GM19351 (cell line): Measurements from ENCODE around the gene METTL2B.
"Not testable (repeated sequence)": the region's sequence is repeated elsewhere in the genome, so short reads cannot be mapped to it uniquely, and the experiment has no call there.

Source experiments
- ATAC-seq: cut with Tn5 transposase; IDR thresholded peaks from one replicate; pipeline ENCODE4 v1.9.1; 2021; ENCODE audit warnings: mild to moderate bottlenecking, moderate library complexity; ENCODE audit not compliant: unreplicated experiment

Gene METTL2B

DNA sequence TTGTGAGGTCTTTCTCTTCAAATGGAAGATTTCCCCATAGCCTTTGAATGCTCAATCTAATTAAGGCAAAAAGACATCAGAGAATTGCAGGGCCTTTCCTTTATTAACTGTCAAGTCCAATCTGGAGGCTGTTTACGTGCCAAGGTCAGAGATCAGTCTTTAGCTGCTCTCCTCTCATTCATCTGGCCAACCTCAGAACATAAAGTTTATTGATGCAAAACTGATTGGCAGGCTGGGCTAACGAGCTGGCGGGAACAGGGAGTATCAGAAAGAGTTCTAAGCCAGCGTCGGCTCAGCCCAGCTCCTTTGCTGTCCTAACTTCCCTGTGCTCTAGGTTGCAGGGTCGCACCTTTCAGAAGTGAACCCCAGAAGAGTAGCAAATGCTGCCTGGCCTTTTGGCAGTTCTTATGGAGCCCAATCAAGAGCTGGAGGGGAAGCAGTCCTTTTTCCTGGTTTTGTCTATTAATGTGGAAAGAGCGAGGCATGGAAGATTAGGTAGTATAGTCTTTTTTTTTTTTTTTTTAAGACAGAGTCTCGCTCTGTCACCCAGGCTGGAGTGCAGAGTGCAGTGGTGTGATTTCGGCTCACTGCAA is 47.5 kb downstream of the METTL2B start:
- ATAC-seq: not testable (repeated sequence)

DNA sequence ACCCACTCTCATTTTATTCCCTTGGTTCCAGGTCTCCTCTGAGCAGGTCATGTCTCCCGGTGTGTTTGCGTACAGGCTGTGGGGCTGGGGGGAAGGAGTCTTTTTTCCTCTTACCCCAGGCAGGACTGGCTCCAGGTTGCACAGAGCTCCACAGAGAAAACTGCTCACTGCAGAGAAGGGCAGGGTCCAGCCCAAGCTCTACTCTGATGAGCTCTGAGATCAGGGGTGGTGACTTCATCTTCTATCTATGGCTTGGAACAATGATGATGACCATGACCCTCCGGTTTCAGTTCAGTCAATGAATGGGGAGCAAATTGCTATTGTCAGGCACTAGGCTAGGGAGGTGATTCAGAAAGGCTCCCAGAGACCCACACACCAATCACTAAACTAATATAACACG is 49.0 kb downstream of the METTL2B start:
- not testable (repeated sequence) for ATAC-seq

DNA sequence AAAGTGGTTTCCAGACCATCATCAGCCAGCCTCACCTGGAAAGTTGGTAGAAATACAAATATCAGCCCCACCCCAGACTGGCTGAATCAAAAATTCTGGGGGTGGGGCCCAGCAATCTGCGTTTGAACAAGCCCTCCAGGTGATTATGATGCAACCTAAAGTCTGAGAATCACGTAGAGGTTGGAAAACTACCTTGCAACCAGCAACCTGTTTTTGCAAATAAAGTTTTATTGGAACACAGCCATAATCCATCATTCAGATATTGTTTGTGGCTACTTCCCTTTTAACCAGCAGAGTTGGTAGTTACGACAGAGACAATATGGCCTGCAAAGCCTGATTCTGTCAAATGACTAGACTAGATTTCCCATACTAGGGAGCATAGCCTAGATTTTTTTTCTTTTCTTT is 49.5 kb downstream of the METTL2B start:
- not testable (repeated sequence) for ATAC-seq

DNA sequence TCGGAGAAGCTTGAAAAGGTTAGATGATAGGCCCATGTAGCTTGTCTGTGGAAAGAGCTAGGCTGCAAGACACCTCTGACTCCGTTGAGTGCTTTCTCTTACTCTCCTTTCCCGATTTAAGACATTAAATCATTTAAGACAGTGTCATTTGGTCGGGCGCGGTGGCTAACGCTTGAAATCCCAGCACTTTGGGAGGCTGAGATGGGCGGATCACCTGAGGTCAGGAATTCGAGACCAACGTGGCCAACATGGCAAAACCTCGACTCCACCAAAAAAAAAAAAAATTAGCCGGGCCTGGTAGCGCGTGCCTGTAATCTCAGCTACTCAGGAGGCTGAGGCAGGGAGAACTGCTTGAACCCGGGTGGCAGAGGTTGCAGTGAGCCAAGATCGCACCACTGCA is 52.6 kb downstream of the METTL2B start:
- not testable (repeated sequence) for ATAC-seq

DNA sequence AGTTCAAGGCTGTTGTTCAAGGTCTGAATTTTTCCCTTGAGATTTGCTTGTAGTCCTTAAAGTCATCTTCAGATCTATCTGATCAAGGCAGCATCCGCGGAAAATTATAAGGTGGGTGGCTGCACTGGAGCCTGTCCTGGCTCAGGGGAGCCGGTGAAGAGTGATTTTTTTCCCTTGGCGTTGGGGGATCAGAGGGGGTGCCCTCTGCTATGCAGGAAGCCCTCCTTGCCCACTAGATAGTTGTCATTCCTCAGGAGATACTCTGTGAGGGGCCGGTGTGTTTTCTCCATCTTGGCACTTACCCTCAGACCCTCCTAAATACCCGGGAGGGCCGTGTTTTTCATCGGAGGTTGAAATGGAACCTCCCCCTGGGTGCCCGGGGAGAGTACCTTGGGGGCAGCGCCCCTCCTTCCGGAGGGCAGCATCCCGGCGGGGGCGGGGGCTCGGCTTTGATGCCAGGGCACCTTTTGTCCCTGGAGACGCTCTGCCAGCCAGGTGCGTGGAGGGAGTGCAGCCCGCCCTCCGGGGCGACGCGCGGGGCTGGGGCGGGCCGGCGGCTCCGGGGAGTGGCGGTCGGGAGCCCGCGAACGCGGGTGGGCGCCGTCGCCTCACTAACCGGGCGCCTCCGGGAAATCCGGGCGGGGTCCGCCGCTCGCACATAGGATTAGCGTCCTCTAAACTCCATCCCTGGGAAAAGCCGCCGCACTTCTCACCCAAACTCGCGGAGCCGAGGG is 53.7 kb downstream of the METTL2B start:
- ATAC-seq: not testable (repeated sequence)

DNA sequence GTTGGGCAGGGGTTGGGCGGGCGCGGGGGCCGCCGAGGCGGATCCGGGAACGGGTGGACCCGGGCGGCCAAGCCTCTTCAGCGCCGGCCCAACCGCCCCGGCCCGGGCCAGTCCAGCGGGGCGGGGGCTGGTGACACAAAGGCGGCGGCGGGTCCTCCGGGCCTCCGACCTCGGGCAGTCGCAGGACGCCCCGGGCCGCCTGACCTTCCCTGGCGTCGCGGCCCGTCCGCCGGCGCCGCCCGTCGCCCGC is 54.2 kb downstream of the METTL2B start:
- no peak for ATAC-seq

DNA sequence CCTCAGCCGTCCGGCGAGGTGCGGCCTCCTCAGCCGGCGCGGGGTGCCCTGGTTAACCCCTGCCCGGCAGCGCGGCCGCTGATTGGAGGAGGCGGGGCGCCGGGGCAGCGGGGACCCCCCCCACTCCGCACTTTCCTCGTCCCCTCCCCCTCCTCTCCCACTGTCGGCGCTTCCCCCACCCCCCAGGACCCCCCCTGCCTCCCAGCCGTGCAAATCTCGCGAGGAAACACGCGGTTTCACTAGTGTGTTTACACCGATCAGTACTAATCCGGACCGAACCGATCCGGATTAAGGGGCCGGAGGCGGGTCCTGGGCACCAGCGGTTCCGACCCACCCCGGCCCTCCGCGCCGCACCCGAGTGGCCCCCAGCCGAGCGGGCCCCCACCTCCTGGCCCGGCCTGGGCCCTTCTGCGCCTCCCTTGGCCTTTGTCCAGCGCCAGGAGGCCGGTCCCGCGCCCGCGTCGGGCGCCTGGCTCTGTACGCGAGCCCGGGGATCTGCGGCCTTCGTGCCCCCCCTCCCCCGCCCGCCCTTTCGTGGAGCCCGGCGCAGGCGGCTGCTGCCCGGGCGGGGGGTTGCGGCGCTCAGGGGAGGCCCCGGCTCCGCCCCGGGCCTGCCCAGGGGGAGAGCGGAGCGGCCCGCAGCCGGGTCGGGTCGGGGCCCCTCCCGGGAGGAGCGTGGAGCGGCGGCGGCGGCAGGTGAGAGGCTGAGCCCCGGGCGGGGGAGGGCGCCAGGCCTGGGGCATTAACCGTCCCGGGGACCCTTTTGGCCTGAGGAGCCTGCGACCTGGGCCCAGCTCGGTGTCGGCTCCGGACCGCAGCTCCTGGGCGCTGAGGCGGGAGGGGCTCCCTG is 54.8 kb downstream of the METTL2B start:
- ATAC-seq: peak; percentile 71

DNA sequence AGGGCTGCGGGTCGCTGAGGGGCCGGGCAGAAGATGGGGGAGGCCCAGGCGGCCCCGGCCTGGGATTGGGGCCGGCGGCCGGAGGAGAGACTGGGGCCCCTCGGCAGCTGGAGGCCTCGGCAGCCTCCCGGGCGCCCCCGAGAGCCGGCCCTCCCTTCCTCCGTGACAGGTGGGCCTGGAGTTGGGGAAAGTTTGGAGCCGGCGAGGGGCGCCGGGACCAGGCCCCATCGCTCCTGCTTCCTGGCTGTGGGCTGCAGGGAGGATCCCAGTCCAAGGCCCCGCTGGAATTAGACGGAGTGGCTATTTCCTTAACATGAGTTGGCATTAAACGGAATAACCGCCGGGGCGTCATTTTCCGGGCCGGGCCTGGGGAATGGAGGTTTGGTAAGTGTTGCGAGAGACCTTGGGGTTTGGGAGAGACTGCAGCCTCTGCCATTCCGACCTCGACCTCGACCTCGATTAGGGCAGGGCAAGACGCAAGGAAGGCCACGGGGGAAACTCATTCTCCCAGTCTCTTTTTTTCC is 55.5 kb downstream of the METTL2B start:
- ATAC-seq: not testable (repeated sequence)

DNA sequence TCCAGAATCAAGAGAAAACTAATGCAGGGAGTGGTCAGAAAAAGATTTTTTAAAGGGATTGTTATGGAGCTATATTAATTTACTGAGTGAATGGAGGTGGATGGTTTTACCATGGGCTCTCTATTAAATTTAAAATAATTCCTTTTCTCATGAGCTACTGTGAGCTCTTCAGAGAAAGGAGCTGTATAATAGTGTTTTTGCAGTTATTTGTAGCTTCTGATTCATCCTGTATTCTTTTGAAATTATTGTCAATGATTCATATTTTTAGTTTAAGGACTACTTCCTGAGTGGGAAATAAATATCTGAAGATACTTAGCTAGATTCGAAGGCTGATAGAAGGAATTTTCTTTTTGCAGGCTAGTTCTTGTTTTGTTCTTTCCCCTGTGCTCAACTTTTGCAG is 56.4 kb downstream of the METTL2B start:
- not testable (repeated sequence) for ATAC-seq

DNA sequence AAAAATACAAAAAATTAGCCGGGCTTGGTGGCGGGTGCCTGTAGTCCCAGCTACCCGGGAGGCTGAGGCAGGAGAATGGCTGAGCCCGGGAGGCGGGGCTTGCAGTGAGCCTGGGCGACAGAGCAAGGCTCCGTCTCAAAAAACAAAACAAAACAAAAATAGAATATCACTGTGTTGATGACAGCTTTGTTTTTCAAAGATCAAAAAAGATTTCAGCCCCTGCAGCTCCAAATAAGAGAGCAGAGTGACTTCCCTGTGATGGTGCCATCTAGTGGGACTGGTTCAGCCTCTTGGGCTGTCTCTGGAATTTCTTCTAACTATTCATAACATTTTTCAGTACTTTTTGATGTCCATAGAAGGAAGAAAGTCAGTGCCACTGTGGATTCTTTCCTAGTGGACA is 60.9 kb downstream of the METTL2B start:
- ATAC-seq: not testable (repeated sequence)

DNA sequence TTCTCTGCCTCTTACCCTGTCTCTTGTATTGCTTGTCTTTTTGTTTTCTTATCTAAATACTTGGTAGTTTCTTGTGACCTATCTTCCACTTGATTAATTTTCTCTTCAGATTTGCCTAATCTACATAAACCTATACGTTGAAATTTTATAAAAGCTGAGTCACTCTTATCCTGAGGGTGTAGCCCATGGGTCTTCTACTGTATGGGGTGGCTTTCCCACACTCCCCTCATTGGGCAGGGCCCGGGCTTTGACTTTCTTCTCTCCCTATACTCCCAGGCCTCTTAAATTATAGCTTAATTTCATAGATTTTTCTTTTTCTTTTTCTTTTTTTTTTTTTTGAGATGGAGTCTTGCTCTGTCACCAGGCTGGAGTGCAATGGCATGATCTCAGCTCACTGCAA is 66.0 kb downstream of the METTL2B start:
- ATAC-seq: not testable (repeated sequence)

DNA sequence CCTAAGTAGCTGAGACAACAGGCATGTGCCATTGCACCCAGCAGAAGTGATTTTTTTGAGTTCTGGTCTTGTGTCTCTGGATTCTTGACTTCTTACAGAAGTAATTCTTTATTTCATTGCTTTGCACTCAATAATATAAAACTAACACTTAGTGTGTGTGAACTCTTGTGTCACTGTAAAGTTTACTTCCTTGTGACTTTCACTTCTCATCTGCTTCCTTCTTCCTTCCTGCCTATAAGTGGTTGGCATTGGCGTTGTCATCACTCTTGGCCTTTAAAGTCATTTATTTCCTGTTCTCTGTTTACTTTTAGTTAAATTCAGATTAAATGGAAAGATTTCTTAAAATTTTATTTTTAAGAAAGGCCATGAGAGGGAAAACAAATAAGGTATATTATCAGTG is 66.8 kb downstream of the METTL2B start:
- not testable (repeated sequence) for ATAC-seq

DNA sequence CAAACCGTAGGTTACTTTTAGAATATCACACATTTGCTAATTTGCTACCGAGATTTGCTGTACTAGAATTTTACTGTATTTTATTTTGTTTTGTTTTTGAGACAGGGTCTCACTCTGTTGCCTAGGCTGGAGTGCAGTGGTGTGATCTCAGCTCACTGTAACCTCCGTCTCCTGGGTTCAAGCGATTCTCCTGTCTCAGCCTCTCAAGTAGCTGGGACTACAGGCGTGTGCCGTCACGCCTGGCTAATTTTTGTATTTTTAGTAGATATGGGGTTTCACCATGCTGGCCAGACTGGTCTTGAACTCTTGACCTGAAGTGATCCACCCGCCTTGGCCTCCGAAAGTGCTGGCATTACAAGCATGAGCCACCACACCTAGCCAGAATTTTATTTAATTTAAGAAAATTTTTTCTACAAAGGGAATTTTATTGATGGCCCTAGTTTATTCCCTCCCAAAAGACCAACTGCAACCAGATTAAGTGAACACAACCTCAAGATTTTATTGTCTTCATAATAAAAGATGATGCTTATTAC is 69.8 kb downstream of the METTL2B start:
- ATAC-seq: not testable (repeated sequence)

DNA sequence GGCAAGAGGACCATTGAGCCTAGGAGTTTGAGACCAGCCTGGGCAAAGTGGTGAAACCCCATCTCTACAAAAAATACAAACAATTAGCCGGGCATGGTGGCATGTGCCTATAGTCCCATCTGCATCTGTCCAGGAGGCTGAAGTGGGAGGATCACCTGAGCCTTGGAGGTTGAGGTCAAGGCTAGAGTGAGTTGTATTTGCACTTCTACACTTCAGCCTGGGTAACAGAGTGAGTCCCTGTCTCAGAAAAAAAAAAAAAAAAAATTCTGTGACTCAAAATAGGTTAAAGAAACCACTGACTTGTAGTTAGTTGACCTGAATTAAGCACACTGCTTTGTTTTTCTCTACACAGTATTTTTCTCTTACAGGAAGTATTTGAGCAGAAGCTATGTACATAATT is 74.4 kb downstream of the METTL2B start:
- ATAC-seq: no peak

DNA sequence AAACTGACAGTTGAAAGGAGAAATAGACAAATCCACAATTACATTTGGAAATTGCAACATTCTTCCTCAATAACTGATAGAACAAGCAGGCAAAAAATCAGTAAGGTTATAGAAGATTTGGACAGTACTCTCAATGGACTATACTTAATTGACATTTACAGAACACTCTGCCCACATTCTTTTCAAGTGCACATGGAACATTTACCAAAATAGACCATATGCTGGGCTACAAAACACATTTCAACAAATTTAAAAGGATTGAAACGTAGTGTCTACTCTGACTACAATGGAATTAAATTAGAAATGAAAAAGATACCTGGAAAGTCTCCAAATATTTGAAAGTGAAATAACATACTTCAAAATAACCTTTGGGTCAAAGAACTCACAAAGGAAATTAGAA is 77.8 kb downstream of the METTL2B start:
- not testable (repeated sequence) for ATAC-seq
